T1000 (cell line): ENCODE data around the gene KRT36.

Source experiments
- DNase-seq: peaks from one replicate; lab custom pipeline; 2025; ENCODE audit warnings: mixed read lengths; lab: John Stamatoyannopoulos, UW

KRT36 gene

GRCh38 chr17:41489531-41489930 lies at the start of gene KRT36:
Gene KRT36, minus strand, starts transcription at chr17:41489910. Its CDS starts 46 bp downstream, at chr17:41489864.
- DNase-seq: no peak

DNA sequence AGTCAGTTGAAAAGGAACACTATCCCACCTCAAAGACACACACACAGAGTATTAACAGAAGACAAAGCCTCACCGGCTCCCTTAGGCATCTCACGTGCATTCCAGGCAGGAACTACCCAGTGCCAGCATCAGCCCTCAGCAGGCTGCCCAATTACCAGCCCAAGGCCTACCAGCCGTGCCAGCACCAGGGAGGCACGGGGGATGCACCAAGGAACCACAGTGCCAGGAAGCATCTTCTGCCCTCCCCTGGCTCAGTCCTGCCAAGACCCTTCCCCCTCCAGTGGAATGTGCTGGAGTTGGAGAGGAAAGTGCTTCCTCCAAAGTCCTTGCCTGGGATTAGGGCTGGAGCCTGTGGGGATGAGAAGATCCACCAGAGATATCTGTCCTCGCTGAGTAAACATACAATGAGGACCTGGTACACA lies 49.4 kb upstream of the KRT36 start:
- no peak for DNase-seq

DNA sequence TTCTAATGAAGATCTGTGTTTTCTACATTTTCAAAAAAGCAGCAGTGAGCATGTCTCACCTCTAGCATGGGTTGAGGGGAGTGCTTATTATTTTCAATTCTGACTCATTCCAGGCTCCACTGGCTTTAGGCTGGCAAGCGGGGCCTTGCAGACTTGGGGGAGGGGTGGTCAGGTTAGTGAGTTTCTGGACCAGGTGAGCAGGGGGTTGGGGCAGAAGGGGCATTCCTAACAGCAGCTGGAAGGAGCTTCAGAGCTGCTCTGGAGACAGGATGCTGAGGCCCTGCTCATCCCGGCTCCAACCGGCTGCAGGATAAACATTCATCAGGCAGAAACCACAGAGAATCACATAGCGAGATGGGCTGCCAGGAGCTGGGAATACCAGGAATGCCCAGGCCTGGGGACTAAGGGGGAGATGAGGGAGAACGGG lies 48.9 kb upstream of the KRT36 start:
- no peak for DNase-seq

DNA sequence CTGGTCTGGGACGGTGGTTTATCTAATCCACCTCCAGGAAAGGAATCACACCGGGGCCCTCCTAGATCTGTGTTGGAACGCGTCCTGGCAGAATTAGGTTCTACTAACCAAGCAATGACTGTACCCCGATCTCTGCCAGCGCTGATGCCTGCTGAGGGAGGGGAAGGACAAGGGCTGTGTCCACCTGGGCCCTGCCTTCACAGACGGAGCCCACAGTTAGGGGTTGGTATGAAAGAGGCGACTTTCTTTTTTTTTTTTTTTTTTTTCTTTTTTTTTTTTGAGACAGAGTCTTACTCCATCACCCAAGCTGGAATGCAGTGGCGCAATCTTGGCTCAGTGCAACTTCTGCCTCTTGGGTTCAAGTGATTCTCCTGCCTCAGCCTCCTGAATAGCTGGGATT lies 48.3 kb upstream of the KRT36 start:
- no peak for DNase-seq

DNA sequence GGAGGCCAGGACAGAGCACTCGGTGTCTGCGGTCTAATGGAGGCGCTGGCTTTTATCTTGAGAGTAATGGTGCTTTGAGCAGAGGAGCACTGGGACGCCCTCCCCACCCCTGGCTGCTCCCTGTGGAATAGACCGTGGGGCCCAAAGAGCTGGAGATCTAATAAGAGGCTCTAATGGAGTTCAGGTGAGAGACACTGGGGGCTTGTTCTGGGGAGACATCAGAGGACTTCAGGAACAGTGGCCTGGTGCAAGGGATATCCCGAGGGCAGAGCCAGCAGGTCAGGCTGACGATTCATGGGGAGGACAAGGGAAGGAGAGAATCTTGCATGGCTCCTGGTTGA lies 47.9 kb upstream of the KRT36 start:
- DNase-seq: no peak

- DNase-seq: no peak
These were observed 47.3 kb upstream of the KRT36 start for GRCh38 chr17:41536741-41537613.

DNA sequence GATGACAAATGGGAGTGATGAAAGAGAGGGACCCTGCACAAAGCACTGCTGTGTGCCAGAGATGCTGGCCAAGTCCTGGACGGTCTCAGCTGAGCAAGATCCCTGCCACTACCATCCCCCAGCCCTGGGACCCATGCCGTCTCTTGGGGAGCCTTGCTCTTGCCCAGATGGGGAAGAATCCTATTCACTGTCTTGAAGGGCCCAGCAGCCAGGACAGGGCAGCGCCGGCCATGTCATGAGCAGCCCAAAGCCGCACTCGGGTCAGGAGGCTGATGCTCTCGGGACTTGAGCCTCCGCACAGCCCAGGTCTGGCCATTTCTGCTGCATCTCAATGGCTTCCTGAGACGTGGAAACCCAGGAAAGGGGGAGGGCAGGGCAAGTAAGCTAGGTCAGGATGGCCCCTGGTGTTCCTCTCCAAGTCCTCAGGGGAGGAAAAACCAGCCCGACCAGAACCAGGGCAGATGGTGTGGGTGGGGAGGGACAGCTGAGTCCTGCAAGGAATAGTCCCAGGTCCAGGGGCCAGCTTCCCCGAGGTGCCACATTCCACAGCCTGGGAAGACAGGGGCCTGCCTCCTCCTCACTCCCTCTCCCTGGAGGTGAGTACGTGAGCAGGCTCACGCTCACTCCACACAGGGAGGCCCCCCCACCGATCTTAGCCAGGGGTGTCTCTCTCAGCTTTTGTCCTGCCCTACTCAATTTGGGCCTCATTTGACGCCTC lies 46.2 kb upstream of the KRT36 start:
- no peak for DNase-seq

- DNase-seq: no peak
These were observed 45.3 kb upstream of the KRT36 start for GRCh38 chr17:41534899-41535546.

DNA sequence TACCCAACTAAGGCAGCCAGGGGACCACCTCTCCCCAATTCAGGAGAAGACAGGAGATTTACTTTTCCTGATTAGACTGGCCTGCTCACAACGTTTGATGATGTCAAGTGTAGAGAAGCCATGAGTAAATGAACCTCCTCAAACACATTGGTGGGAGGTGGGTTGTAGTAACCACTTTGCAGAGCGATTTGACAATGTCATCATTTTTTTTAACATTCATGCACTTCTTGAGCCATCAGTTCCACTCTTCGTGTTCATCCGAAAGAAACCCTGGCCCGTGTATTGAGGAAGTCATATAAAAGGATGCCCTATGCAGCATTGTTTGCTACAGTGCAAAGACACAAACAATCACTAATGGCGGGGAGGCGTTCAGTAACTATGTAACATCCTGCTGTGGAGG lies 43.9 kb upstream of the KRT36 start:
- DNase-seq: no peak

DNA sequence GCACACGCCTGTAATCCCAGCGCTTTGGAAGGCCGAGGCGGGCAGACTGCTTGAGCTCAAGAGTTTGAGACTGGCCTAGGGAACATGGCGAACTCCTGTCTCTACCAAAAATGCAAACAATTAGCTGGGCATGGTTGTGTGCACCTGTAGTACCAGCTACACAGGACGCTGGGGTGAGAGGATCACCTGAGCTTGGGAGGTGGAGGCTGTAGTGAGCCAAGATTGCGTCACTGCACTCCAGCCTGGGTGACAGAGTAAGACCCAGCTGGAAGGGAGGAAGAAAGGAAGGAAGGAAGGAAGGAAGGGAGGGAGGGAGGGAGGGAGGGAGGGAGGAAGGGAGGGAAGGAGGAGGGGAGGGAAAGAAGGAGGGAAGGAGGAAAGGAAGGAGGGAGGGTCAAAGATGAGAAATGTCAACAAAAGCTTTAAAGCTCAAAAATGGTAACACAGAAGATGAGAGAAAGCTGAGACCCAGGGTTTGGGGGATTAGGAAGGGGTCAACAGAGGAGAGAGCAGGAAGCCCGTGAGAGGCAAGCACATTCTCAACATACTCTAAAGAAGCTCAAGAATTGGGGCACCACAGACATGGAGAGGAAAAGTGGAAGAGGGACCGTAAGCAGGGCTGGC lies 43.3 kb upstream of the KRT36 start:
- no peak for DNase-seq

DNA sequence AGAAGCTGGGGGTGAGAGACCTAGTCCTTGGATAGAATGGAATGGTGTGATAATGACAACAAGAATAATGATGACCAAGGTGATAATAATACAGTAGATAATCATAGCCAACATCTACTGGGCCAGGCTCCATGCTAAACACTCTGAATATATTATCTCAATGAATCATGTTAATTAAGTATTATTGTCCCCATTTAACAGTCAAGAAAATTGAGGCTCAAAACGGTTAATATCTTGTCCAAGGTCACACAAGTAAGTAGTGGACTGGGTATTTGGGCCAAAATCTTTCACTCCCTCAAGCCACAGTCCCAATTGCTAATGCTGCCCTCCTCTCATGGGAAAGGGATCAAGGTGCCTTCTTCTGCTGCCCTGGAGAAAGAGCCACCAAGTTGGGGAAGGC lies 42.3 kb upstream of the KRT36 start:
- no peak for DNase-seq

GRCh38 chr17:41530062-41531048 lies 40.6 kb upstream of the KRT36 start:
- peak; percentile 83 for DNase-seq

GRCh38 chr17:41529491-41529915 lies 39.8 kb upstream of the KRT36 start:
- no peak for DNase-seq

DNA sequence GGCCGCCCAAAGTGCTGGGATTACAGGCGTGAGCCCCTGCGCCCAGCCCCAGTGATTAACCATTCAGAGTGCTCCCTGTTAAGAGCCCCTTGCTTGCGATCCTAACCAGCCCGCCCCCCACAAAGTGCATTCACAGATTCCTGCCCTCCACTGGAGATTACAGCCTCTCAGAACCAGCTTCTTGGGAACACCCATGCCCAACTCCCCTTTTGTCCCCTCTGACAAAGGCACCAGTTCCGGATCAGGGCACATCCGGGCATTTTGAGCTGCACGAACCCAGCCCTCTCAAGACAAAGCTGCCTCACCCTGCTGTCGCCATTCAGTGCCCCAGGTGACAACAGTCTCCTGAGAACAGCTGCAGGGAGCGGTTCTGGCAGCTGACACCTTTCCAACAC lies 39.2 kb upstream of the KRT36 start:
- DNase-seq: no peak

DNA sequence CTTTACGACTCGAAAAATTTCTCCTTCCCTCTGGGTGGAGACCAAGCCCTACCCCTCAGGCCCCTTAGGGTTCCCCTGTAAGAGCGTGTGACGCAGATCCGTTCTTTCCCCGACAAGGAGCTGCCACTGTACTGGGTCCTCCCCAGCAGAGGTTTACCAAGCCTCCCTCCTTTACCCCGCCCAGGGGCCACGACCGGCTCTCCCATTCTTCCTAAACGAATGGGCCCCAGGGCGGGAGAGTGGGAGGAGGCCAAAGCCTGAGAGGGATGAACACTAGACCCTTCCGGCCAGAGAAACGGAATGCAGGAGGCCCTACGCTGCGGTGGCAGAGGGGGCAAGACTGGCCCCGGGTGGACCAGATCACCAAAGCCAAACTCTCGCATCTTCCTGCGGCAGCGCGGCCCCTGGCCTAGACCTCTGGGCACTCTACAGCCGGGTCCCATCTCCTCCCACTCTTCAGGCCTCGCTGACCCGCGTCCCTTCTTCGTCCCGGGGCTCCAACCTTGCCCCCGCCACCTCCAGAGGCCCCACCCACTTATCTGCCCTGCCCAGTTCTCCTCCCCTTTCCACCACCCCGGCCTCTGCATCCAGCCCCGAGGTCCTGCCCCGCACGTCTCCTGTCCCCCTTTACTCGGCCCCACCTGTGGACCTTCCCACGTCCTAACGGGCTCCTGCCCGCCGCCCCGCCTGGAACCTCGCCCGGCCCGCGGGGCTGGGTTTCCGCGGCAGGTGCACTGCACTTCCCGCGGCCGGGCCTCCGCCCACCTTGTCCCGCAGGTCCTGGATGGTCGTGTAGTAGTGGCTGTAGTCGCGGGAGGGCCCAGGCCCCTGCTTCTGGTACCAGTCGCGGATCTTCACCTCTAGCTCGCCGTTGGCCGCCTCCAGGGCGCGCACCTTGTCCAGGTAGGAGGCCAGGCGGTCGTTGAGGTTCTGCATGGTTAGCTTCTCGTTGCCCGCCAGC lies 37.6 kb upstream of the KRT36 start:
- no peak for DNase-seq

DNA sequence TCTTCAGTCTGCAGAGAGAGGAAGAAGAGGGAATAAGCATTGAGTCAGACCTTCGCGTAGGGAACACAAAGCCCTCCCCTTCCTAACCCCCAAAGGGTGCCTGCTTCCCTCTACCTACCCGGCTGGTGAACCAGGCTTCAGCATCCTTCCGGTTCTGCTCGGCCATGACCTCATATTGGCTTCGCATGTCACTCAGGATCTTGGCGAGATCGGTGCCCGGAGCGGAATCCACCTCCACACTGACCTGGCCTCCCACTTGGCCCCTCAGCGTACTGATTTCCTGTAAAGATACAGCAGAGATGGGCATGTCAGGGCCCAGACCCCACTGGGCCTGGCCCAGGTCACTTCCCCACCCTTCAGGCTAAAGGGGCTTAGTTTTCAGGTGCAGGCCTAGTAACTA lies 34.6 kb upstream of the KRT36 start:
- no peak for DNase-seq

DNA sequence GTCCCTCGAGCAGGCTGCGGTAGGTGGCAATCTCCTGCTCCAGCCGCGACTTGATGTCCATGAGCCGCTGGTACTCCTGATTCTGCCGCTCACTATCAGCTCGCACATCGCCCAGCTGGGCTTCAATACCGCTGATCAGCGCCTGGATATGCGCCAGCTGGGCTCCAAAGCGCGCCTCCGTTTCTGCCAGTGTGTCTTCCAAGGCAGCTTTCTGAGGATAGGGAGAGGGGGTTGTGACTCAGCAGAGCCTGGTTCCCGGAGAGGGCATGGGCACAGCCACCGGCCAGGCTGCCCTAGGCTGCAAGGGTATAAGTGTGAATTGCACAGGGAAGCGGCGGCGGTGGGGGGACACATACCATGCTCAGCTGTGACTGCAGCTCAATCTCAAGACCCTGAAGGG lies 34.1 kb upstream of the KRT36 start:
- no peak for DNase-seq

GRCh38 chr17:41523225-41523593 lies 33.5 kb upstream of the KRT36 start:
- DNase-seq: no peak

- DNase-seq: no peak
These were observed 32.9 kb upstream of the KRT36 start for GRCh38 chr17:41522301-41523224.
